HepG2 (cell line): ENCODE data around the gene TBX10. TPM values are rescaled to one million over a fixed set of nuclear protein-coding genes. Genes with fewer than 3 reads are reported as not detected.

Experiments
- AGO1 ChIP-seq: fragments of 200-400 bp; formaldehyde crosslinking; IDR thresholded peaks from 2 replicates; pipeline ENCODE4 v1.6.1; 2017; ENCODE audit warnings: mild to moderate bottlenecking, low read depth, low read length, moderate library complexity; ENCODE audit not compliant: poor library complexity, severe bottlenecking
- FOSL1 ChIP-seq: sonication (generic); formaldehyde crosslinking; IDR thresholded peaks from 2 replicates; pipeline ENCODE4 v1.9.0; 2021; ENCODE audit warnings: missing genetic modification reagents, borderline replicate concordance
- ISX ChIP-seq: sonication (generic); formaldehyde crosslinking; conservative IDR thresholded peaks from 2 replicates; pipeline ENCODE4 v1.5.0; 2020; ENCODE audit warnings: missing genetic modification reagents
- MTA3 ChIP-seq: sonication (generic); formaldehyde crosslinking; IDR thresholded peaks from 2 replicates; pipeline ENCODE4 v1.4.0; 2020; ENCODE audit warnings: missing genetic modification reagents
- PCBP2 ChIP-seq: fragments of 200-400 bp; formaldehyde crosslinking; optimal IDR thresholded peaks from 2 replicates; pipeline ENCODE3; 2018; ENCODE audit warnings: low read length, low read depth; ENCODE audit not compliant: poor library complexity, severe bottlenecking
- ZFP62 ChIP-seq: sonication (generic); formaldehyde crosslinking; IDR thresholded peaks from 2 replicates; pipeline ENCODE4 v1.4.0; 2020; ENCODE audit warnings: missing genetic modification reagents
- ZNF17 ChIP-seq: sonication (generic); formaldehyde crosslinking; IDR thresholded peaks from 2 replicates; pipeline ENCODE4 v1.5.0; 2020; ENCODE audit warnings: mild to moderate bottlenecking, missing genetic modification reagents
- ZNF251 ChIP-seq: sonication (generic); formaldehyde crosslinking; IDR thresholded peaks from 2 replicates; pipeline ENCODE4 v1.9.0; 2021; ENCODE audit warnings: mild to moderate bottlenecking, missing genetic modification reagents
- ZNF460 ChIP-seq: sonication (generic); formaldehyde crosslinking; IDR thresholded peaks from 2 replicates; pipeline ENCODE4 v1.5.1; 2020; ENCODE audit warnings: missing genetic modification reagents, mild to moderate bottlenecking, borderline replicate concordance
- ZNF777 ChIP-seq: sonication (generic); formaldehyde crosslinking; IDR thresholded peaks from 2 replicates; pipeline ENCODE4 v1.4.0; 2020; ENCODE audit warnings: missing genetic modification reagents
- ZNF788 ChIP-seq: sonication (generic); formaldehyde crosslinking; IDR thresholded peaks from 2 replicates; pipeline ENCODE4 v1.5.0; 2020; ENCODE audit warnings: mild to moderate bottlenecking, missing genetic modification reagents, borderline replicate concordance
- polyA plus RNA-seq, 8 experiments: library from polyadenylated mRNA; depleted of rRNA in 3 of 8; stranded (reverse) in 7 of 8; unstranded in 1 of 8; fragments of >200 nt; fragmentation: Illumina TruSeq in 4 of 8; extraction: Trizol in 4 of 8; gene quantifications; 2 replicates each; pipeline versions ENCODE4 v1.2.1 to v1.2.3, GENCODE V29; 2011 to 2016; ENCODE audit warnings: low read depth in 4 of 8, missing spikeins in 1 of 8, mixed read lengths in 1 of 8; ENCODE audit not compliant: insufficient read depth in 1 of 8
- total RNA-seq, 5 experiments: library from RNA; depleted of rRNA; stranded (reverse); fragments of >200 nt; fragmentation: Illumina TruSeq; extraction: Trizol; gene quantifications; 2 replicates each; pipeline ENCODE4 v1.2.3, GENCODE V29; 2016; ENCODE audit warnings: low read depth in 1 of 5
- TF ChIP-seq, protein P1 (sequence below): sonication (generic); formaldehyde crosslinking; IDR thresholded peaks from 2 replicates; pipeline ENCODE4 v1.4.0; 2020; ENCODE audit warnings: missing genetic modification reagents, borderline replicate concordance
- TF ChIP-seq, protein P2 (sequence below): sonication (generic); formaldehyde crosslinking; IDR thresholded peaks from 2 replicates; pipeline ENCODE4 v1.5.0; 2020; ENCODE audit warnings: missing genetic modification reagents, mild to moderate bottlenecking, borderline replicate concordance
- TF ChIP-seq, protein P3 (sequence below): sonication (generic); formaldehyde crosslinking; IDR thresholded peaks from 2 replicates; pipeline ENCODE4 v1.5.1; 2020; ENCODE audit warnings: missing genetic modification reagents, mild to moderate bottlenecking, borderline replicate concordance
- TF ChIP-seq, protein P4 (sequence below): sonication (generic); formaldehyde crosslinking; IDR thresholded peaks from 2 replicates; pipeline ENCODE4 v1.5.1; 2020; ENCODE audit warnings: mild to moderate bottlenecking, missing genetic modification reagents, moderate library complexity
- TF ChIP-seq, protein P5 (sequence below): sonication (generic); formaldehyde crosslinking; IDR thresholded peaks from 2 replicates; pipeline ENCODE4 v1.5.0; 2020; ENCODE audit warnings: missing genetic modification reagents
- TF ChIP-seq, protein P6 (sequence below): IDR thresholded peaks from 2 replicates; pipeline ENCODE4 v1.6.1; 2016; ENCODE audit warnings: missing genetic modification reagents, missing compliant biosample characterization

Gene TBX10
- total and polyA plus RNA-seq, 2 of the 13 experiments (the other 11 are each of a cell fraction or from before 2014, with no cell fraction given): 0.27 to 1.7 TPM

DNA sequence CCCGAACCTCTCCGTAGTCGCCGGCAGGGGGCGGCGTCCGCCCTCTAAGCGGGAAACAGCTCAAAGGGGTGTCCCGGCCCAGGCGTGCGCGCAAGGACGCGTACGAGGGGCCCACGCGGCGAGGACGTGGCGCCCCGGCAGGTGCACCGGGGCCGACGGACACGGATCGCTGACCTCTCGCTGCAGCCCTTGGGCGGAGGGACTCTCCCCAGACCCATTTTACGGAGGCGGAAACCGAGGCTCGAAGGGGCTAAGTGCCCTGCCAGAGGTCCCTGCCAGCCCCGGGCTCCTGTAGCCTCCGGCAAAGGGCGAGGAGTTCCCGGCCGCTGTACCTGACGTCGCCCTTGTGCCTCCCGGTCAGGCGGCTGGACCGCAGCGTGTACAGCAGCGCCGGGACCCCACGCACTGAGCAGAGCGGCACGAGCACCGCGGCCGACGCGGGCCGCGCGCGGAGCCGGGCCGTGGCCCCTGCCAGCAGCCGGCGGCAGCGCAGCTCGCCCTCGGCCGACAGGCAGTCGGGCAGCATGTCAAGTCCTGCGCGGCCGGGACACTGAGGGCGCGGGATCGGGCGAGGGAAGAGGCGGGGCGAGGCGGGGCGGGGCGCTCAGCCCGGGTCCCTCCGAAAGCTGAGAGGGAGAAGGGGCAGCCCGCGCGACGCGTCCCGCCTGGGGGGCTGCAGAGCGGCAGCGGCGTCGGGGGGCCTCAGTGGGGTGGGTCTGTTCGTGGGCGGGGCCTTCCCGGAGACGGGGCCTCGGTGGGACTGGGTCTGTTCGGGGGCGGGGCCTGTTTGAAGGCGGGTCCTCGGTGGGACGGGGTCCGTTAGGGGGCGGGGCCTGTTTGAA lies 10.0 kb downstream of the TBX10 start, which contains the start of gene NUDT8 (continued):
- TF ChIP-seq ZNF17: no peak
- no peak for TF ChIP-seq ZNF460 (CRISPR knock-in tag)
- TF ChIP-seq, protein P1, sequence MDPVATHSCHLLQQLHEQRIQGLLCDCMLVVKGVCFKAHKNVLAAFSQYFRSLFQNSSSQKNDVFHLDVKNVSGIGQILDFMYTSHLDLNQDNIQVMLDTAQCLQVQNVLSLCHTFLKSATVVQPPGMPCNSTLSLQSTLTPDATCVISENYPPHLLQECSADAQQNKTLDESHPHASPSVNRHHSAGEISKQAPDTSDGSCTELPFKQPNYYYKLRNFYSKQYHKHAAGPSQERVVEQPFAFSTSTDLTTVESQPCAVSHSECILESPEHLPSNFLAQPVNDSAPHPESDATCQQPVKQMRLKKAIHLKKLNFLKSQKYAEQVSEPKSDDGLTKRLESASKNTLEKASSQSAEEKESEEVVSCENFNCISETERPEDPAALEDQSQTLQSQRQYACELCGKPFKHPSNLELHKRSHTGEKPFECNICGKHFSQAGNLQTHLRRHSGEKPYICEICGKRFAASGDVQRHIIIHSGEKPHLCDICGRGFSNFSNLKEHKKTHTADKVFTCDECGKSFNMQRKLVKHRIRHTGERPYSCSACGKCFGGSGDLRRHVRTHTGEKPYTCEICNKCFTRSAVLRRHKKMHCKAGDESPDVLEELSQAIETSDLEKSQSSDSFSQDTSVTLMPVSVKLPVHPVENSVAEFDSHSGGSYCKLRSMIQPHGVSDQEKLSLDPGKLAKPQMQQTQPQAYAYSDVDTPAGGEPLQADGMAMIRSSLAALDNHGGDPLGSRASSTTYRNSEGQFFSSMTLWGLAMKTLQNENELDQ (CRISPR knock-in tag): no peak
- no peak for TF ChIP-seq FOSL1 (CRISPR knock-in tag)
- TF ChIP-seq, protein P2, sequence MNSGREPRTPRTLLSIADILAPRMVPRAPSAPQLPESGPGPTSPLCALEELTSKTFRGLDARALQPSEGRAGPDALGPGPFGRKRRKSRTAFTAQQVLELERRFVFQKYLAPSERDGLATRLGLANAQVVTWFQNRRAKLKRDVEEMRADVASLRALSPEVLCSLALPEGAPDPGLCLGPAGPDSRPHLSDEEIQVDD (CRISPR knock-in tag): no peak; the same call in 1 of the 2 replicates
- TF ChIP-seq, protein P3, sequence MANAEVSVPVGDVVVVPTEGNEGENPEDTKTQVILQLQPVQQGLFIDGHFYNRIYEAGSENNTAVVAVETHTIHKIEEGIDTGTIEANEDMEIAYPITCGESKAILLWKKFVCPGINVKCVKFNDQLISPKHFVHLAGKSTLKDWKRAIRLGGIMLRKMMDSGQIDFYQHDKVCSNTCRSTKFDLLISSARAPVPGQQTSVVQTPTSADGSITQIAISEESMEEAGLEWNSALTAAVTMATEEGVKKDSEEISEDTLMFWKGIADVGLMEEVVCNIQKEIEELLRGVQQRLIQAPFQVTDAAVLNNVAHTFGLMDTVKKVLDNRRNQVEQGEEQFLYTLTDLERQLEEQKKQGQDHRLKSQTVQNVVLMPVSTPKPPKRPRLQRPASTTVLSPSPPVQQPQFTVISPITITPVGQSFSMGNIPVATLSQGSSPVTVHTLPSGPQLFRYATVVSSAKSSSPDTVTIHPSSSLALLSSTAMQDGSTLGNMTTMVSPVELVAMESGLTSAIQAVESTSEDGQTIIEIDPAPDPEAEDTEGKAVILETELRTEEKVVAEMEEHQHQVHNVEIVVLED (CRISPR knock-in tag): peak; percentile 66; the same call in 1 of the 2 replicates
- TF ChIP-seq, protein P4, sequence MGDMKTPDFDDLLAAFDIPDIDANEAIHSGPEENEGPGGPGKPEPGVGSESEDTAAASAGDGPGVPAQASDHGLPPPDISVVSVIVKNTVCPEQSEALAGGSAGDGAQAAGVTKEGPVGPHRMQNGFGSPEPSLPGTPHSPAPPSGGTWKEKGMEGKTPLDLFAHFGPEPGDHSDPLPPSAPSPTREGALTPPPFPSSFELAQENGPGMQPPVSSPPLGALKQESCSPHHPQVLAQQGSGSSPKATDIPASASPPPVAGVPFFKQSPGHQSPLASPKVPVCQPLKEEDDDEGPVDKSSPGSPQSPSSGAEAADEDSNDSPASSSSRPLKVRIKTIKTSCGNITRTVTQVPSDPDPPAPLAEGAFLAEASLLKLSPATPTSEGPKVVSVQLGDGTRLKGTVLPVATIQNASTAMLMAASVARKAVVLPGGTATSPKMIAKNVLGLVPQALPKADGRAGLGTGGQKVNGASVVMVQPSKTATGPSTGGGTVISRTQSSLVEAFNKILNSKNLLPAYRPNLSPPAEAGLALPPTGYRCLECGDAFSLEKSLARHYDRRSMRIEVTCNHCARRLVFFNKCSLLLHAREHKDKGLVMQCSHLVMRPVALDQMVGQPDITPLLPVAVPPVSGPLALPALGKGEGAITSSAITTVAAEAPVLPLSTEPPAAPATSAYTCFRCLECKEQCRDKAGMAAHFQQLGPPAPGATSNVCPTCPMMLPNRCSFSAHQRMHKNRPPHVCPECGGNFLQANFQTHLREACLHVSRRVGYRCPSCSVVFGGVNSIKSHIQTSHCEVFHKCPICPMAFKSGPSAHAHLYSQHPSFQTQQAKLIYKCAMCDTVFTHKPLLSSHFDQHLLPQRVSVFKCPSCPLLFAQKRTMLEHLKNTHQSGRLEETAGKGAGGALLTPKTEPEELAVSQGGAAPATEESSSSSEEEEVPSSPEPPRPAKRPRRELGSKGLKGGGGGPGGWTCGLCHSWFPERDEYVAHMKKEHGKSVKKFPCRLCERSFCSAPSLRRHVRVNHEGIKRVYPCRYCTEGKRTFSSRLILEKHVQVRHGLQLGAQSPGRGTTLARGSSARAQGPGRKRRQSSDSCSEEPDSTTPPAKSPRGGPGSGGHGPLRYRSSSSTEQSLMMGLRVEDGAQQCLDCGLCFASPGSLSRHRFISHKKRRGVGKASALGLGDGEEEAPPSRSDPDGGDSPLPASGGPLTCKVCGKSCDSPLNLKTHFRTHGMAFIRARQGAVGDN (CRISPR knock-in tag): peak; percentile 97
- TF ChIP-seq ZNF777 (CRISPR knock-in tag): peak; percentile 89
- no peak for TF ChIP-seq MTA3 (CRISPR knock-in tag)
- no peak; the same call in 1 of the 2 replicates for TF ChIP-seq ZNF788
- TF ChIP-seq ISX: 0 out of 2 replicates have a peak, but pooled peaks have one; percentile 70
- no peak for TF ChIP-seq ZFP62 (CRISPR knock-in tag)
- TF ChIP-seq, protein P5, sequence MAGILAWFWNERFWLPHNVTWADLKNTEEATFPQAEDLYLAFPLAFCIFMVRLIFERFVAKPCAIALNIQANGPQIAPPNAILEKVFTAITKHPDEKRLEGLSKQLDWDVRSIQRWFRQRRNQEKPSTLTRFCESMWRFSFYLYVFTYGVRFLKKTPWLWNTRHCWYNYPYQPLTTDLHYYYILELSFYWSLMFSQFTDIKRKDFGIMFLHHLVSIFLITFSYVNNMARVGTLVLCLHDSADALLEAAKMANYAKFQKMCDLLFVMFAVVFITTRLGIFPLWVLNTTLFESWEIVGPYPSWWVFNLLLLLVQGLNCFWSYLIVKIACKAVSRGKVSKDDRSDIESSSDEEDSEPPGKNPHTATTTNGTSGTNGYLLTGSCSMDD (CRISPR knock-in tag): no peak
- TF ChIP-seq ZNF251 (CRISPR knock-in tag): no peak
- TF ChIP-seq AGO1: peak; percentile 31
- TF ChIP-seq PCBP2: no peak
- TF ChIP-seq, protein P6, sequence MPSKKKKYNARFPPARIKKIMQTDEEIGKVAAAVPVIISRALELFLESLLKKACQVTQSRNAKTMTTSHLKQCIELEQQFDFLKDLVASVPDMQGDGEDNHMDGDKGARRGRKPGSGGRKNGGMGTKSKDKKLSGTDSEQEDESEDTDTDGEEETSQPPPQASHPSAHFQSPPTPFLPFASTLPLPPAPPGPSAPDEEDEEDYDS: peak; percentile 35; the same call in 1 of the 2 replicates
